Brain pericyte (primary cell): ENCODE data around the gene GHDC.

Source experiments
- DNase-seq: peaks from one replicate; pipeline ENCODE4 v3.0.0-alpha.2; 2012; ENCODE audit warnings: low read depth, low spot score

The GHDC gene

GRCh38 chr17:42182927-42183734 is 11.2 kb downstream of the GHDC start:
- DNase-seq, result no peak

DNA sequence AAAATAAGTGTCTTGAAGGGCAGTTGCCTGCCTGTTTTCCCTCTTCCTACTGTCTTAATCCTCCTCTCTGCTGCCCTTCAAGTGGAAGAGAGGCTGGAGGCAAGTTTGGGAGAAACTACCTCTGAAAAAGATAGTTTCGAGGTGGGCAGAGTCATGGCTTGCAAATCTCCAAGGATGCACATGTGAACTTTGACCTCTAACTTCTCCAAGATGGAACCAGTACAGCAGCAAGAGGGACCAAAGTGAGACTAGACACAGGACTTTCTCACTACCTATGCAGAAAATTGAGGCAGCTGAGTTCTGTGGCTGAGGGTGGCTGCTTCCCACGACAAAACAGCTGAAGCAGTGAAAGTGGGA is 12.5 kb downstream of the GHDC start:
- no peak for DNase-seq

GRCh38 chr17:42180922-42181850 is 13.1 kb downstream of the GHDC start, which contains the start of gene KCNH4:
Gene KCNH4, minus strand, starts transcription at chr17:42181142. Its CDS starts 197 bp downstream, at chr17:42180945.
- DNase-seq, result no peak

GRCh38 chr17:42180411-42180921 is 13.8 kb downstream of the GHDC start:
- DNase-seq, result no peak

DNA sequence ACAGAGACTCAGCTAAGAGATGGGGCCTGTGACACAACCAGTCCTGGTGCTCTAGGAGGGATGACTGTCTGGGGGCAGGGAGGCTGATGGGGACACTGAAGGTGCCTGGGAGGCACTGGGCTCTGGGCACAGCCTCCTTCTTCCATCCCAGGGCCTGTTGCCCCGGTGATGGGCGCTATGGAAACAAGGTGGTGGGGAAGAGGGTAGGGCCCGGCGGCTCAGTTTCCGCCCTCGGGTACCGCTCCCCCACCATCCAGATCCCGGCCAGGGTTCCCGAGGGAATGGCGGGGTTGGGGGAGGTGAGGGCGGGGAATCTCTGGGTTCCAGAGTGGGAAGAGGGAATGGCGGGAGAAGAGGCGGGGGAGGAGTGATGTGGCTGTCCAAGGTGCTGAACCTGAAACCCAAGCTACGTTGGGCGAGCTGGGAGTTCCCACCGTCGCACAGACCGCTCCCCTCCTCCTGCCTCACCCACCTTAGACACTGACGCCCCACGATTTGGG is 14.3 kb downstream of the GHDC start:
- no peak for DNase-seq

DNA sequence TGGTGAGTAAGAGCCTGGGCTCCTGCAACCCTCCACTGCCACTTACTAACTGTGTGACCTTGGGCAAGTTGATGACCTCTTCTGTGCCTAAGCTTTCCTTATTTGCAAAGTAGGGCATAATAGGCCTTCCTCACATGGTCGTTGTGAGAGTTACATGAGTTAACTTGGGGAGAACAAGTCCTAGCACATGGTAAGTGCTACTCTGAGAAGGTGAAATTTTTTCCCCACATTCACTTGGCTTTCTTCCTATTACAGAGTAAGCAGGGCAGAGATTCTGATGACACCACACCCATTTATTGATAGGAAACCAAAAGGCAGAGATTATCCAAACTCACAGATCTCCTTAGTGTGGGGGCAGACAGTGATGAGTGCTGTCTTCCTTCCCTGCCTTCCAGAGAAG is 15.0 kb downstream of the GHDC start:
- DNase-seq, result no peak

DNA sequence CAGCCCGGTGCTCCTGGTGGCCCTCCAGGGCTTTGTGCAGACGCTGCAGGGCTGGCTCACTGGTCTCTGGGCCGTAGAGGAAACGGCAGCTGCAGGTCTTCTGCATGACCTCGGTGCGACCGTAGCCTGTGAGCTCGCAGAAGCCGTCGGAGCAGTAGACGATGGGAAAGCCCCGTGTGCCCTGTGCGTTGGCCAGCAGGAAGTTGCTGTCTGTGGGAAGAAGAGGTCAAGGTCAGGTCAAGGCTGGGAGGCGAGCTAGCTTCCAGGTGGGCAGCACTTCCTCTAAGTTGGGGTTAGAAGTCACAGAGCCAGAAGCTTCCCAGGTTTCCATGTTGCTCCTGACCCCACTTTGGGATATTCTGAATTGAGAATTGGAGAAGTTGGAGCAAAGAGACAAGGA is 15.5 kb downstream of the GHDC start:
- DNase-seq, result no peak

GRCh38 chr17:42177684-42178083 is 16.6 kb downstream of the GHDC start:
- DNase-seq, result no peak

DNA sequence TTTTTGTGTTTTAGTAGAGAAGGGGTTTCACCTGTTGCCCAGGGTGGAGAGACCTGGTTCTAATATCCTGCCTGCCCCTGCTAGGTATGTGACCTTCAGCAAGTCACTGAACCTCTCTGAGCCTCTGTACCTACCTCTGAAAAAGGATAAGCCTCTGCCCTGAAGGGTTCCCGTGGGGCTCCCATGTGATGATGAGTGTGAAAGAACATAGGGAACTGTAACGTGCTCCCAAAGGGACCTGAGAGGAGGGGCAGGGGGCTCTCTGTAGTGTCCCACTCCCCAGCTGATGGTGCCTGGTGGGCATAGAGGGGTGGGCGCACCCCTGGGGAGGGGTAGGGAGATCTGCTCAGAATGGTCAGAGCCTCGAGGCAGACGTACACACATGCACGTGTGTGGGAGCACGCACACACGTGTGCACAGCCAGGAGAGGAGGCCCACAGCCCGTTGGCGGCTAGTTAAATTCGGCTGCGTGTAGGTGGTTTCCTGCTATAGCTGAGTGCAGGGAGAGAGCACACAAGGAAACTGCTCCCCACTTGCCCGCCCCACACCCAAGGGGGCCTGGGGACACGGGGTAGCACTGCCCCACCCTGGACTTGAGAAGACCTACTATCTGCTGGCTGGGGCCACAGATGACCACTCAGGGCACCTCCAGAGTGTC is 20.0 kb downstream of the GHDC start:
- no peak for DNase-seq

- no peak for DNase-seq
These were observed 22.5 kb downstream of the GHDC start for GRCh38 chr17:42171831-42172230.

GRCh38 chr17:42169351-42169750 is 24.9 kb downstream of the GHDC start:
- DNase-seq, result no peak

GRCh38 chr17:42167807-42168206 is 26.5 kb downstream of the GHDC start:
- no peak for DNase-seq

DNA sequence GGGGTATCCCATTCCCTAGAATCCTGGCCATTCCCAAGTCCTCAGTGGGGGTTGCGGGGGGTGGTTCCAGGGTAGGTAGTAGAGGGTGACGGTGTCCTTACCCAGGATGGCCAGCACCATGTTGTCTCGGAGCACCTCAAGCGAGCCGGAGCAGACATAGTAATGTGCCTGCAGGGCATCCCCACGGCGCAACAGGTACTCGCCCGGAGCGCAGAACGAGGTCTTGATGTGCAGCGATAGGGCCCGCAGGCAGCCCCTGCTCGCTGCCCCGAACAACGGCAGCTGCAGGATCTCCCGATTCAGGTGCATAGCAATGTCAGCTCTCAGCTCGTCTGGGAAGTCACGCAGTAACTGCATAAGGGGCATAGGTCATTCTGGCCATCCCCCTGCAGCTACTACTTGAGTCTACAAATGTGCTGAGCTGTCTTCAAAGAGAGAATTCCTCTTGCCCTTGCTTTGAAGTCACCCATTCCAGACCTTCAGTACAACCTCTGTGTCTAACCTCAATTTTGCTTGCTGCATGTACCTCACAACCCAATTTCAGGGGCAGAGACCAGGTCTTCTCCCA is 28.0 kb downstream of the GHDC start:
- no peak for DNase-seq

- DNase-seq, result no peak
These were observed 28.5 kb downstream of the GHDC start for GRCh38 chr17:42165751-42166150.

GRCh38 chr17:42163696-42164407 is 30.4 kb downstream of the GHDC start:
- no peak for DNase-seq

DNA sequence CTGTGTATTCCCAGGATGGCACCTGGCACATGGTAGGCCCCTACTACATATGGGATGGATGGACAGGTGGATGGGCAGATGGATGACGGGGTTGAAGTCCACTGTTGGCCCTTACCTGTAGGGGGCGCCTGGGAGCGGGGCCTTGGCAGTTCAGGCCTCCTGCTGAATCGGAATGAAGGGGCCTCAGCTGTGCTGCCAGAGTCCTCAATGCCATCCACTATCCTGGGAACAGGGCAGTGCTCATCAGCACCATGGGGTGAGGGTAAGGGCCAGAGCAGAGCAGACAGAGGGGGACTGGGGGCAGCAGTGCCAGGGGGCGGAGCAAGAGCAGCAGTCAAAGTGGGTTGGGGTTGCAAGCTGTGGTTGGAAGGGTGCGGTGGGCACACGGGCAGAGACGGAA is 31.2 kb downstream of the GHDC start:
- no peak for DNase-seq

GRCh38 chr17:42160531-42160910 is 33.8 kb downstream of the GHDC start:
- DNase-seq, result no peak

GRCh38 chr17:42159796-42160530 is 34.3 kb downstream of the GHDC start:
- no peak for DNase-seq

DNA sequence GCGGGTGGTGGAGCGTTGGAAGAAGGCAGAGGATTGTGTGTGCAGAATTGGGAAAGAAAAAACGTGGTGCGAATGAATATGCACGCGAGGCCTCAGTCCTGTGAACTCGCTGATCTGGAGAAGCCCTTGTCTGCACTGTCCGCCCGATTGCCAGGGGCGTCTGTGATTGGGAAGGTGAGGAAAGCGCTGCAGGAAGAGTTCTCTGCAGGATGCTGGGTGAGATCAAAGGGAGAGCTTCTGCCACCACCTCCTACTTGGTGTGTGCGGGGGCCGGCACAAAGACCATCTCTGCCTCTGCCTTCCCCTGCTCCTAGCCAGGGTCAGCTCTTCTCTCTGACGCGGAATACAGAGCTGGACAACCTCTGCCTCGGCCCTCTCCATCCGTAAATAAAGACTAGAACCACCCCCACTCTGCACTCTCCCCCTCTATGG is 38.7 kb downstream of the GHDC start:
- DNase-seq, result no peak
